ENCODE measurements around the gene ATPAF1.

ATPAF1 gene

DNA sequence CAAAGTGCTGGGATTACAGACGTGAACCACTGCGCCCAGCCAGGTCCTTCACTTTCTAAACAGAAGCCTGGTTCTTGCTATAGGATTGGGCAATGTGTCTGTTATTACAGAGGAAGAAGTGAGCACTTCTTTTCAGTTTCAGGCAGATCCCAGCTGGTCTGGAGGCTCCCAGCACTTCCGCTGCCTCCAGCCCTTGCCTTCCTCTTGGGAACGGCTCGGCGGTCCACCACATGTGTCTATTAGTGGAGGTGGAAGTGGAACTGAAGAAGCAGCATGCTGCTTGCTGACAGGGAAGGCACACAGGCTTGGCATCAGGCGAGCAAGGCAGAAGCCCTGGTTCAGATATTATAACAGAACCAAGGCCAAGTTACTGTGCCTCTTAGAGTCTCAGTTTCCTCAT lies 81.1 kb downstream of the ATPAF1 start:
- DNase-seq (ENCODE audit: low read depth) = no peak

DNA sequence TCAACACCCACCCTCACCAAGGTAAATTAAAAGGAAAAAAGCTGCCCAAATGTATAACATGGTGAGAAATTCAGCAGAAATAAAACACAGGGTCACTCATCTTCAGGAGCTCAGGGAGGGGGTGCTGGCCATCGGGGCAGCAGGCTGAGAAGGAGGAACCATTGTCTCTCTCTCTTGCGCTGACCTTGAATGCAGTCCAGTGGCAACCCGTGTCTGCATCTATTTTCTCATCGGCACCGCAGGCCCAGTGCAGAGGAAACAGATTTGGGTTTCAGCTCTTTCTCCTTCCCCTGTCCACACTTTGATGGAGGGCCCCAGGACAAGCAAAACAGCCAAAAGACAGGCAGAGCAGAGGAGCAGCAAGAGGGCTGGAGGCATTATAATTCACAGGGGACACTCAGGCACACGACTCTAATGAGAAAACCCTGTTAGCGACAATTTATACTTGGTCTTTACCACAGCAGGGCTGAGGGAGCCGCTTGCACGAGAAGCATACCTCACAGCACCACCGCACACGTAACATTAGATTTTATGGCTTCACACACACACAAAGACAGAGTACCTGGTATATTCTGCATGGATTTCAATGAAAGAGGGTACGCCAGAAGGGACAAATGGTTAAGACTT lies 82.7 kb downstream of the ATPAF1 start:
- no peak for DNase-seq (ENCODE audit: low read depth)

- no peak for DNase-seq (ENCODE audit: low read depth)
These were observed 84.7 kb downstream of the ATPAF1 start for GRCh38 chr1:46583494-46583893.

GRCh38 chr1:46582972-46583371 lies 85.2 kb downstream of the ATPAF1 start:
- no peak for DNase-seq (ENCODE audit: low read depth)

Measured in activated T-helper 1 cell treated with Interleukin-2 at 50 U/mL for 16 hours (primary cell).